ENCODE measurements around the gene NR1H2. TPM values are rescaled to one million over a fixed set of nuclear protein-coding genes. Genes with fewer than 3 reads are reported as not detected.

The NR1H2 gene
- total and polyA plus RNA-seq, 4 donors: 52.5 to 114 (median 99.9) TPM

DNA sequence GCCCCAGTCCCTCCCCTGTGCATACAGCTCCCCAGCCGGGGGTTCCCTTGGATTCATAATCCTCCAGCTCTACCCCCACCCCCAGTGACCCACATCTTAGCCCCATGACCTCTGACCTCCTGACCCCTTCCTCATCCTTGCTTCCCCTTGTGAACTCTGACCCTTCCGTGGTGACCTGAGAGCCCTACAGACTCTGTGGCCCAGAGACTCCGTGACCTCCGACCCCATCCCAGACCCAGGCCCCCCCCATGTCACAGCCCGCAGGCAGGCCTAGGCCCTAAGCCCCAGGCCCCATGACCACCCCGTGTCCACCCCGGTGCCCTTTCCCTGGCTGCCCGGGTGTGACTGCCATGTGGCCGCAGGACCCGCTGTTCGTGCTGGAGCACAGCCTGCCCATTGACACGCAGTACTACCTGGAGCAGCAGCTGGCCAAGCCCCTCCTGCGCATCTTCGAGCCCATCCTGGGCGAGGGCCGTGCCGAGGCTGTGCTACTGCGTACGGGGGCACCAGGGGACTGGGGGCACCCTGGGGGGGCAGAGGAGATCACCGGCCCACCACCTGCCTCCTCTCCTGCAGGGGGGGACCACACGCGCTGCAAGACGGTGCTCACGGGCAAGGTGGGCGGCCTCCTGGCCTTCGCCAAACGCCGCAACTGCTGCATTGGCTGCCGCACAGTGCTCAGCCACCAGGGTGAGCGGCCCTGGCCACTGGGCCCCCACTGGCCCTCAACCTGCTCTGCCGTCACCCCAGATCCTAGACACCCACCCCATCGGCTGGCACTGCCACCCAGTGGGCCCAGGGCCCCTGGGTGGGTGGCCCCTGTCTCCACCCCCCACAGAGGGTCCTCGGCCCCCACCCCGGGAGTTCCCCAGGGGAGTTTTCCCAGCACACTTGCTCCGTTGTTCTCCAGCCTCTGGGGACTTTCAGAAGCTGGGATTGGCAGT is 40.0 kb downstream of the NR1H2 start:
- 89 to 91% methylated on average over 35 of the region's 35 CpGs for WGBS, 2 donors

DNA sequence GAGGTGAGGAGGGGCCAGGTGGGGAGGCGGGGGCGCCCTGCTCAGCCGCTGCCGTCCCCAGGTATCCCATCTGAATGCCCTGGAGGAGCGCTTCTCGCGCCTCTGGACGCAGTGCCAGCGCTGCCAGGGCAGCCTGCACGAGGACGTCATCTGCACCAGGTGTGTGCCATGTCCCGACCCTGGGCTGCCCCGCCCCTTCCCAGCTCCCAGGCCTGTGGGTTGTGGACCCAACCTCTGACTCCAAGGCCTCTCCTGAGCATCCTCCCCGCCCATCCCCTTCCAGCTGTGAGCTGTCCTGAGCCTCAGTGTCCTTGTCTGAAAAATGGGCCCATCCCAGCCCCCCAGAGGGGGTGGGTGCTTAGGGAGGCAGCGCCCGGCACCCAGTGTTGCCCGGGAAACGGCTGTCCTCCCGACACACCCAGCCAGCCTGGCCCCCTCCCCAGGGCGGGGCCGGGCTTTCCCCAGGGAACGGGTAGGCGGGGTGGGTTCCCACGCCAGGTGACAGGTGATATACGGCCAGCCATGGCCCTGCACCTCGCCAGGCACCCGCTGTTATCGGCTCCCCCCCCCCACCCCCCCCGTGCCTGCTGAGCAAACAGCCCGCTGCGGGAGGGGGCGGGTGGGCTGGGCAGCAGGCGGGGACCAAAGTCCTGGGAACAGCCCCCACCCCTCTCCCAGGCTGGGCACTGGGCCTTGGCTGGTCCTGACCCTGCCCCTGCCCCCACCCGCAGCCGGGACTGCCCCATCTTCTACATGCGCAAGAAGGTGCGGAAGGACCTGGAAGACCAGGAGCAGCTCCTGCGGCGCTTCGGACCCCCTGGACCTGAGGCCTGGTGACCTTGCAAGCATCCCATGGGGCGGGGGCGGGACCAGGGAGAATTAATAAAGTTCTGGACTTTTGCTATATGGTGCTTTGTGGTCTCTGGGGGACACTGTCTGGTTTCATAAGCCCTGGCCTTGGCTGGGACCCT is 41.1 kb downstream of the NR1H2 start:
- Histone ChIP-seq H3K36me3 (ENCODE audit: control insufficient read depth in 4 of 4, insufficient read depth in 4 of 4, low read length in 4 of 4) (peaks cover 0 to 9% (median 0%) of the 10 kb centered on the region in 4 donors), H3K4me3 (no peak overlapping the region), H3K9ac (ENCODE audit: insufficient read depth in 1 of 2, low read length in 2 of 2) (no peak overlapping the region), H3K27me3 (ENCODE audit: control insufficient read depth in 3 of 3, insufficient read depth in 3 of 3, low read length in 2 of 3) (peaks cover 0 to 14% (median 12%) of the 10 kb centered on the region in 3 donors), H3K9me3 (ENCODE audit: control insufficient read depth in 4 of 4, insufficient read depth in 3 of 4, low read length in 3 of 4) (no peaks in the 10 kb centered on the region), H3K27ac (ENCODE audit: low read depth in 1 of 2, low read length in 1 of 2) (no peak overlapping the region), H3K4me1 (ENCODE audit: control insufficient read depth in 5 of 5, insufficient read depth in 5 of 5, low read length in 5 of 5) (peaks cover 0 to 4% (median 0%) of the 10 kb centered on the region in 5 donors)
- 72 to 84% methylated on average over 36 to 42 of the region's 42 CpGs for WGBS, 2 donors
- DNase-seq: no peak
- no peak for ATAC-seq (ENCODE audit: insufficient read depth, low FRiP score)
- TF ChIP-seq, protein P1, sequence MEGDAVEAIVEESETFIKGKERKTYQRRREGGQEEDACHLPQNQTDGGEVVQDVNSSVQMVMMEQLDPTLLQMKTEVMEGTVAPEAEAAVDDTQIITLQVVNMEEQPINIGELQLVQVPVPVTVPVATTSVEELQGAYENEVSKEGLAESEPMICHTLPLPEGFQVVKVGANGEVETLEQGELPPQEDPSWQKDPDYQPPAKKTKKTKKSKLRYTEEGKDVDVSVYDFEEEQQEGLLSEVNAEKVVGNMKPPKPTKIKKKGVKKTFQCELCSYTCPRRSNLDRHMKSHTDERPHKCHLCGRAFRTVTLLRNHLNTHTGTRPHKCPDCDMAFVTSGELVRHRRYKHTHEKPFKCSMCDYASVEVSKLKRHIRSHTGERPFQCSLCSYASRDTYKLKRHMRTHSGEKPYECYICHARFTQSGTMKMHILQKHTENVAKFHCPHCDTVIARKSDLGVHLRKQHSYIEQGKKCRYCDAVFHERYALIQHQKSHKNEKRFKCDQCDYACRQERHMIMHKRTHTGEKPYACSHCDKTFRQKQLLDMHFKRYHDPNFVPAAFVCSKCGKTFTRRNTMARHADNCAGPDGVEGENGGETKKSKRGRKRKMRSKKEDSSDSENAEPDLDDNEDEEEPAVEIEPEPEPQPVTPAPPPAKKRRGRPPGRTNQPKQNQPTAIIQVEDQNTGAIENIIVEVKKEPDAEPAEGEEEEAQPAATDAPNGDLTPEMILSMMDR (IDR thresholded peaks at IDR 0.05; ENCODE audit: control extremely low read depth, extremely low read depth): no peak

More for the DNA sequence above, 40.0 kb downstream of the NR1H2 start:
- H3K27me3 ChIP-seq (ENCODE audit: control insufficient read depth in 3 of 3, insufficient read depth in 3 of 3, low read length in 2 of 3): peaks cover 0 to 14% (median 12%) of the 10 kb centered on the region in 3 donors
- H3K36me3 ChIP-seq (ENCODE audit: control insufficient read depth in 4 of 4, insufficient read depth in 4 of 4, low read length in 4 of 4): peaks cover 0 to 9% (median 0%) of the 10 kb centered on the region in 4 donors
- DNase-seq (no peak), ATAC-seq (ENCODE audit: insufficient read depth, low FRiP score) (no peak)
- H3K4me3 ChIP-seq: no peak overlapping the region
- no peak overlapping the region for H3K27ac ChIP-seq (ENCODE audit: low read depth in 1 of 2, low read length in 1 of 2)
- TF ChIP-seq, protein P1 (IDR thresholded peaks at IDR 0.05; ENCODE audit: control extremely low read depth, extremely low read depth): no peak
- no peak overlapping the region for H3K9ac ChIP-seq (ENCODE audit: insufficient read depth in 1 of 2, low read length in 2 of 2)
- H3K4me1 ChIP-seq (ENCODE audit: control insufficient read depth in 5 of 5, insufficient read depth in 5 of 5, low read length in 5 of 5): peaks cover 0 to 4% (median 0%) of the 10 kb centered on the region in 5 donors
- H3K9me3 ChIP-seq (ENCODE audit: control insufficient read depth in 4 of 4, insufficient read depth in 3 of 4, low read length in 3 of 4): no peaks in the 10 kb centered on the region

DNA sequence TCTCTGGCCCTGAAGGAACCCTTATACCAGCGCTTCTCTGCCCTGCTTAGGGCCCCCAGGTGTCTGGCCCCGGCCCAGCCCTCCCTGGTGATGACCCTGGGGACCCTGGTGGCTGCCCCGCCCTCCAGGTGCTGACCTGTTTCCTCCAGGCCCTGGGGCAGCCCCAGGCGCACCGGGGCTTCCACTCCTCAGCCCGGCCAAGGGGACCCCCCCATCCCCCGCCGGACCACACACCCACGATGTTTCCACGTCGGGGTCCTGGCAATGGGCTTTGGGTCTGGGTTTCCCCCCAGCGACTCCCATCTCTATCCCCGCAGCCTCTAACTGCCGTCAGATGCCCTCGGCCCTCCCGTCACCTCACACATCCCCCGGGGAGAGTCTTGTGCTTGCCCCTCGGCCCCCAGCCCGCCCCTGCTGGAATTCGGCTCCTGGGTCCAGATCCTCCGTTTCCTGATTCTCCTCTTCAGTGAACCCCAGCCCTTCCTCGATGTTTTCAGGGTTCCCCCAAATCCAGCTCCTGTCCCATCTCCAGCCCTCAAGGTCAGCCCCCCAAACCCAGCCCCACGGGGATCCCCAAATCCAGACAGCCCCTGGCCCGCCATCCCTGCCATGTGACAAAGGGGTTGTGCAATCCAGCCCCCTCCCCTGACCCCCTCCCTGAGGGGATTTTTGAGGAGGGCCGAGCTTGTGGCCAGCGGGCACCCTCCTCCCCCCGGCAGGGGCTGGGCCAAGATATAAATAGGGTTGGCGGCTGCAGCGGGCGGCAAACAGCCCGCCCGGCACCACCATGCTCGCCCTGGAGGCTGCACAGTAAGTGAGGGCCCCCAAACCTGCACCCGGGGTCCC is 42.1 kb downstream of the NR1H2 start, which contains the start of gene SPIB:
Gene SPIB, plus strand, starts transcription at position 763 of the 846 bp plus-strand sequence. Its CDS starts 25 bp downstream, at position 788.
- Histone ChIP-seq H3K36me3 (ENCODE audit: control insufficient read depth in 4 of 4, insufficient read depth in 4 of 4, low read length in 4 of 4) (peaks cover 0 to 2% (median 0%) of the 10 kb centered on the region in 4 donors), H3K4me1 (ENCODE audit: control insufficient read depth in 5 of 5, insufficient read depth in 5 of 5, low read length in 5 of 5) (peaks cover 0 to 4% (median 0%) of the 10 kb centered on the region in 5 donors), H3K4me3 (no peak within 1 kb of the TSS), H3K9me3 (ENCODE audit: control insufficient read depth in 4 of 4, insufficient read depth in 3 of 4, low read length in 3 of 4) (no peaks in the 10 kb centered on the region), H3K27me3 (ENCODE audit: control insufficient read depth in 3 of 3, insufficient read depth in 3 of 3, low read length in 2 of 3) (peaks cover 0 to 14% (median 12%) of the 10 kb centered on the region in 3 donors), H3K9ac (ENCODE audit: insufficient read depth in 1 of 2, low read length in 2 of 2) (peak within 1 kb of the TSS in 1 of 2 donors; percentile 5), H3K27ac (ENCODE audit: low read depth in 1 of 2, low read length in 1 of 2) (no peak within 1 kb of the TSS)
- DNase-seq (peak in 2 of 3 donors; percentile 38 to 50), ATAC-seq (ENCODE audit: insufficient read depth, low FRiP score) (no peak)
- TF ChIP-seq, protein P1 (IDR thresholded peaks at IDR 0.05; ENCODE audit: control extremely low read depth, extremely low read depth): no peak
- 27 to 42% methylated on average over 33 to 34 of the region's 34 CpGs for WGBS, 2 donors

Data from lung (tissue), 12 donors.